GM12878 (cell line): ENCODE data around the gene SLC39A11. TPM values are rescaled to one million over a fixed set of nuclear protein-coding genes. Genes with fewer than 3 reads are reported as not detected.

Experiments used
- ATAC-seq: fragments of 200-7000 bp; cut with Tn5 transposase; 3 replicates; pipeline ENCODE4 v1.9.1; 2020; ENCODE audit warnings: mild to moderate bottlenecking, moderate library complexity
- BruUV-seq: library from RNA; stranded (reverse); fragments of 400-500 nt; replicated peaks from 2 replicates; lab custom pipeline; 2021; lab: Mats Ljungman, UMichigan
- CTCF ChIA-PET: fragments of 300-600 bp; sonication (Branson Sonifier 250); formaldehyde crosslinking; extraction: SDS; loops from one replicate; lab custom pipeline; 2021; ENCODE audit warnings: inconsistent platforms; lab: Yijun Ruan, JAX
- POLR2A ChIA-PET: fragments of 350-600 bp; formaldehyde crosslinking; extraction: SDS; loops from one replicate; lab custom pipeline; 2021; ENCODE audit warnings: inconsistent platforms; lab: Charles Lee
- RAD21 ChIA-PET: fragments of 300-600 bp; sonication (Branson Sonifier 250); formaldehyde crosslinking; loops from one replicate; lab custom pipeline; 2023; ENCODE audit warnings: antibody characterized with exemption; ENCODE audit not compliant: unreplicated experiment; lab: Charles Lee
- SMC1A ChIA-PET: fragments of 300-600 bp; sonication (Branson Sonifier 250); formaldehyde crosslinking; loops from one replicate; lab custom pipeline; 2023; ENCODE audit not compliant: unreplicated experiment, uncharacterized antibody; lab: Charles Lee
- DNase-seq: peaks from one replicate; pipeline ENCODE4 v3.0.0-alpha.2; 2011; ENCODE audit warnings: low read depth, low spot score
- FAIRE-seq: peaks from 3 replicates; lab custom pipeline; 2011; peaks lifted over from hg19 to GRCh38; lab: Jason Lieb, UNC
- H2AFZ ChIP-seq: 2 replicates; pipeline ENCODE4 v1.6.0; 2011; ENCODE audit warnings: low read depth, low read length, control low read depth; ENCODE audit not compliant: control insufficient read depth
- H3K27ac ChIP-seq: 2 replicates; pipeline ENCODE4 v1.5.1; 2011; ENCODE audit warnings: control low read depth; ENCODE audit not compliant: control insufficient read depth, insufficient read depth
- H3K27me3 ChIP-seq, 2 experiments: replicated peaks in 1 of 2; 2 replicates each; pipeline versions ENCODE4 v1.6.0 to v1.6.1; 2011; ENCODE audit warnings: low read length in 1 of 2; ENCODE audit not compliant: control insufficient read depth in 2 of 2, insufficient read depth in 2 of 2
- H3K36me3 ChIP-seq, 2 experiments: 2 replicates each; pipeline ENCODE4 v1.5.1; 2011; ENCODE audit warnings: low read length in 1 of 2; ENCODE audit not compliant: control insufficient read depth in 2 of 2, insufficient read depth in 2 of 2
- H3K4me1 ChIP-seq: 2 replicates; pipeline ENCODE4 v1.6.1; 2011; ENCODE audit warnings: mild to moderate bottlenecking, low read length, moderate library complexity, mixed read lengths; ENCODE audit not compliant: control insufficient read depth, insufficient read depth
- H3K4me2 ChIP-seq: 2 replicates; pipeline ENCODE4 v1.6.0; 2011; ENCODE audit warnings: control low read depth; ENCODE audit not compliant: control insufficient read depth, insufficient read depth
- H3K4me3 ChIP-seq: fragments of 200-600 bp; sonication (generic); 2 replicates; pipeline ENCODE4 v1.5.1; 2016
- H3K79me2 ChIP-seq: 2 replicates; pipeline ENCODE4 v1.6.0; 2011; ENCODE audit warnings: low read length; ENCODE audit not compliant: control insufficient read depth, insufficient read depth
- H3K9ac ChIP-seq: 2 replicates; pipeline ENCODE4 v1.8.0; 2011; ENCODE audit warnings: low read length, control low read depth, mixed read lengths; ENCODE audit not compliant: control insufficient read depth, insufficient read depth
- H3K9me3 ChIP-seq: replicated peaks from 3 replicates; pipeline ENCODE4 v1.5.1; 2011; ENCODE audit warnings: mild to moderate bottlenecking, low read length; ENCODE audit not compliant: control insufficient read depth, insufficient read depth
- H4K20me1 ChIP-seq: 2 replicates; pipeline ENCODE4 v1.6.0; 2011; ENCODE audit not compliant: control insufficient read depth, insufficient read depth
- ASH2L ChIP-seq: fragments of 300-600, 200-600 bp; sonication (generic); IDR thresholded peaks from 2 replicates; pipeline ENCODE4 v1.6.1; 2017; ENCODE audit warnings: low read depth, mild to moderate bottlenecking, borderline replicate concordance
- DPF2 ChIP-seq: fragments of 450-650 bp; IDR thresholded peaks from 2 replicates; pipeline ENCODE4 v1.6.1; 2017; ENCODE audit warnings: mild to moderate bottlenecking
- EED ChIP-seq: sonication (generic); IDR thresholded peaks from 2 replicates; pipeline ENCODE4 v1.6.1; 2016; ENCODE audit warnings: antibody characterized with exemption, low read depth
- KAT2A ChIP-seq: conservative IDR thresholded peaks from 2 replicates; pipeline ENCODE4 v1.6.1; 2011; ENCODE audit warnings: low read depth, low read length; ENCODE audit not compliant: control insufficient read depth
- MYB ChIP-seq: fragments of 150-350 bp; IDR thresholded peaks from 2 replicates; pipeline ENCODE4 v1.6.1; 2014; ENCODE audit warnings: mild to moderate bottlenecking, low read depth, low read length, borderline replicate concordance
- NFXL1 ChIP-seq: fragments of 450-650 bp; IDR thresholded peaks from 2 replicates; pipeline ENCODE4 v1.6.1; 2017; ENCODE audit warnings: antibody characterized with exemption, mild to moderate bottlenecking, borderline replicate concordance
- NFYB ChIP-seq: IDR thresholded peaks from 2 replicates; pipeline ENCODE4 v1.6.1; 2011; ENCODE audit warnings: low read depth, mild to moderate bottlenecking, low read length, improper control_type of control experiment, moderate library complexity; ENCODE audit not compliant: insufficient read depth
- NR2F1 ChIP-seq: fragments of 450-650 bp; conservative IDR thresholded peaks from 2 replicates; pipeline ENCODE4 v1.6.1; 2017; ENCODE audit warnings: mild to moderate bottlenecking
- RBBP5 ChIP-seq: fragments of 200-600 bp; sonication (generic); conservative IDR thresholded peaks from 2 replicates; pipeline ENCODE4 v1.6.1; 2016
- REST ChIP-seq: IDR thresholded peaks from 2 replicates; pipeline ENCODE4 v1.6.1; 2012; ENCODE audit warnings: mild to moderate bottlenecking, low read depth, low read length
- SIN3A ChIP-seq: IDR thresholded peaks from 2 replicates; pipeline ENCODE4 v1.6.1; 2012; ENCODE audit warnings: low read depth, low read length, improper control_type of control experiment
- SREBF1 ChIP-seq: IDR thresholded peaks from 2 replicates; pipeline ENCODE4 v1.6.1; 2012; ENCODE audit warnings: mild to moderate bottlenecking, low read length
- SREBF2 ChIP-seq: IDR thresholded peaks from 2 replicates; pipeline ENCODE4 v1.6.1; 2012; ENCODE audit warnings: mild to moderate bottlenecking, low read length
- TARDBP ChIP-seq: IDR thresholded peaks from 2 replicates; pipeline ENCODE4 v1.6.1; 2016; ENCODE audit warnings: borderline replicate concordance
- ZNF24 ChIP-seq: fragments of 450-650 bp; IDR thresholded peaks from 2 replicates; pipeline ENCODE4 v1.6.1; 2017; ENCODE audit warnings: antibody characterized with exemption, mild to moderate bottlenecking
- ZNF274 ChIP-seq: IDR thresholded peaks from one replicate; pipeline ENCODE4 v1.8.0; 2011; ENCODE audit not compliant: insufficient read length, insufficient read depth
- ZNF384 ChIP-seq: IDR thresholded peaks from 2 replicates; pipeline ENCODE4 v1.6.1; 2012; ENCODE audit warnings: low read depth, mild to moderate bottlenecking, low read length, improper control_type of control experiment, borderline replicate concordance
- WGBS: methylation state at CpG from one replicate; pipeline ENCODE4 v1.1.6; 2016; ENCODE audit warnings: low lambda C conversion rate; ENCODE audit not compliant: insufficient replicate concordance, insufficient coverage; ENCODE audit errors: missing lambda C conversion rate; 5-methylcytosine and 5-hydroxymethylcytosine counted together
- in situ Hi-C: fragments of 300-500 bp; cut with MboI; formaldehyde crosslinking; loops from 9 replicates; pipeline ENCODE4 v1.14.3; 2018; ENCODE audit warnings: mixed read lengths
- intact Hi-C: fragments of 100-400 bp; cut with micrococcal nuclease; formaldehyde crosslinking; loops from one replicate; pipeline ENCODE4 v1.14.2; 2022; ENCODE audit not compliant: unreplicated experiment
- polyA plus RNA-seq, 11 experiments: library from polyadenylated mRNA; depleted of rRNA in 4 of 11; unstranded in 6 of 11; stranded (reverse) in 5 of 11; fragments of >200 nt; fragmentation: Nextera tagmentation in 4 of 11; fragmentation: Illumina TruSeq in 1 of 11; extraction: Ambion mirVana in 4 of 11; extraction: Trizol in 1 of 11; gene quantifications; 1 replicate in 1 of 11; 2 replicates in 10 of 11; pipeline versions ENCODE4 v1.2.1 to v1.2.3, GENCODE V29; 2011 to 2016; ENCODE audit warnings: inconsistent platforms in 2 of 11, missing spikeins in 2 of 11, low read depth in 1 of 11
- total RNA-seq, 4 experiments: library from RNA; depleted of rRNA in 3 of 4; stranded (reverse); fragments of >200 nt in 3 of 4; fragmentation: Illumina TruSeq in 1 of 4; extraction: Trizol in 1 of 4; gene quantifications; 2 replicates each; pipeline versions ENCODE4 v1.2.1 to v1.2.3, GENCODE V29; 2013 to 2021
- TF ChIP-seq, protein P1 (sequence below): fragments of 450-650 bp; conservative IDR thresholded peaks from 2 replicates; pipeline ENCODE4 v1.6.1; 2017; ENCODE audit warnings: mild to moderate bottlenecking, moderate library complexity

Gene SLC39A11
- total and polyA plus RNA-seq, 10 of the 15 experiments (the other 5 are each of a cell fraction or from before 2014, with no cell fraction given) = 8.6 to 23.8 (median 14.0) TPM

- Histone ChIP-seq H3K4me3 (no peak overlapping the region), H3K27ac (no peak overlapping the region), H3K9ac (no peak overlapping the region), H3K79me2 (peaks cover 3% of the 10 kb centered on the region; the same call in 1 of the 2 replicates), H3K27me3 (no peaks in the 10 kb centered on the region), H3K4me1 (no peaks in the 10 kb centered on the region), H4K20me1 (no peaks in the 10 kb centered on the region; the same call in 1 of the 2 replicates), H3K9me3 (peaks cover 5% of the 10 kb centered on the region; the same call in 2 of the 3 replicates), H2AFZ (no peak overlapping the region), H3K4me2 (no peak overlapping the region), H3K36me3 (no peaks in the 10 kb centered on the region)
- ATAC-seq (no peak), DNase-seq (no peak), FAIRE-seq (no peak)
- intact Hi-C loops (no loop called here), in situ Hi-C loops (no loop called here)
- ChIA-PET POLR2A (no interaction called here), SMC1A (no interaction called here), CTCF (interaction anchor here (0.7 kb wide), 1 partner anchor 30 kb away, joined by 3 read pairs; no protein-coding TSS in a partner anchor), RAD21 (no interaction called here)
- no peak for TF ChIP-seq NFXL1
- no peak for TF ChIP-seq ZNF384
- TF ChIP-seq MYB = no peak
- TF ChIP-seq, protein P1, sequence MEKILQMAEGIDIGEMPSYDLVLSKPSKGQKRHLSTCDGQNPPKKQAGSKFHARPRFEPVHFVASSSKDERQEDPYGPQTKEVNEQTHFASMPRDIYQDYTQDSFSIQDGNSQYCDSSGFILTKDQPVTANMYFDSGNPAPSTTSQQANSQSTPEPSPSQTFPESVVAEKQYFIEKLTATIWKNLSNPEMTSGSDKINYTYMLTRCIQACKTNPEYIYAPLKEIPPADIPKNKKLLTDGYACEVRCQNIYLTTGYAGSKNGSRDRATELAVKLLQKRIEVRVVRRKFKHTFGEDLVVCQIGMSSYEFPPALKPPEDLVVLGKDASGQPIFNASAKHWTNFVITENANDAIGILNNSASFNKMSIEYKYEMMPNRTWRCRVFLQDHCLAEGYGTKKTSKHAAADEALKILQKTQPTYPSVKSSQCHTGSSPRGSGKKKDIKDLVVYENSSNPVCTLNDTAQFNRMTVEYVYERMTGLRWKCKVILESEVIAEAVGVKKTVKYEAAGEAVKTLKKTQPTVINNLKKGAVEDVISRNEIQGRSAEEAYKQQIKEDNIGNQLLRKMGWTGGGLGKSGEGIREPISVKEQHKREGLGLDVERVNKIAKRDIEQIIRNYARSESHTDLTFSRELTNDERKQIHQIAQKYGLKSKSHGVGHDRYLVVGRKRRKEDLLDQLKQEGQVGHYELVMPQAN = no peak
- no peak for TF ChIP-seq KAT2A
- no peak for TF ChIP-seq REST
- no peak for TF ChIP-seq SREBF2
- TF ChIP-seq NFYB = no peak
- TF ChIP-seq SREBF1 = no peak
- TF ChIP-seq TARDBP = no peak
- no peak for TF ChIP-seq SIN3A
- no peak for TF ChIP-seq ZNF274
- no peak for TF ChIP-seq RBBP5
- no peak for TF ChIP-seq ASH2L
- TF ChIP-seq EED = no peak
- no peak for TF ChIP-seq DPF2
- TF ChIP-seq NR2F1 = no peak
- TF ChIP-seq ZNF24 = no peak
- BruUV-seq = no TSS peak
- 96% methylated on average over 7 of the region's 7 CpGs for WGBS
These were observed 76.7 kb downstream of the SLC39A11 start for GRCh38 chr17:73015722-73016276.
